Left ventricle myocardium superior (tissue), 1 donor: ENCODE measurements around the gene ALOX5. TPM values are rescaled to one million over a fixed set of nuclear protein-coding genes. Genes with fewer than 3 reads are reported as not detected.
A peak's percentile ranks its signal among the peaks of the same experiment; 100 is the strongest.
"Not testable (repeated sequence)": the region's sequence is repeated elsewhere in the genome, so short reads cannot be mapped to it uniquely, and the experiment has no call there.

ENCODE experiments used
- ATAC-seq: fragments of 200-7000 bp; cut with Tn5 transposase; one replicate; pipeline ENCODE4 v1.9.1; 2020; ENCODE audit warnings: mild to moderate bottlenecking, moderate library complexity
- DNase-seq: peaks from one replicate; pipeline ENCODE4 v3.0.0-alpha.2; 2020
- intact Hi-C: fragments of 100-400 bp; cut with micrococcal nuclease; formaldehyde crosslinking; loops from one replicate; pipeline ENCODE4 v1.11.0; 2022
- total RNA-seq: library from RNA; stranded (reverse); fragmentation: NEBNext Ultra II Directional; extraction: Animal tissue kit (Norgen Biotek cat#: 25700); gene quantifications from one replicate; pipeline ENCODE4 v1.2.1, GENCODE V29; 2021
- donor health status: DM: no; HTN: yes; CAD: no; lungs with severe emphysema.

ALOX5 gene
- total RNA-seq, 1 donor from 2014 or later, result 4.5 TPM

- DNase-seq, result no peak
- peak; percentile 23 for ATAC-seq
- intact Hi-C loops, result no loop called here
Measured at GRCh38 chr10:45395554-45395953, 21.5 kb downstream of the ALOX5 start.

GRCh38 chr10:45398595-45398994 is 24.6 kb downstream of the ALOX5 start:
- DNase-seq (no peak), ATAC-seq (no peak)
- intact Hi-C loops, result no loop called here

- ATAC-seq (no peak), DNase-seq (no peak)
- intact Hi-C loops, result no loop called here
Measured at GRCh38 chr10:45399113-45399512, 25.1 kb downstream of the ALOX5 start.

GRCh38 chr10:45403151-45403550 is 29.1 kb downstream of the ALOX5 start:
- intact Hi-C loops, result no loop called here
- DNase-seq (no peak), ATAC-seq (no peak)

GRCh38 chr10:45404087-45404769 is 30.2 kb downstream of the ALOX5 start:
- DNase-seq (no peak), ATAC-seq (peak; percentile 79)
- intact Hi-C loops, result no loop called here

GRCh38 chr10:45404770-45405120 is 30.7 kb downstream of the ALOX5 start:
- intact Hi-C loops, result no loop called here
- ATAC-seq (no peak), DNase-seq (no peak)

- DNase-seq, result no peak
Measured at GRCh38 chr10:45407542-45407941, 33.5 kb downstream of the ALOX5 start.

GRCh38 chr10:45408421-45409319 is 34.7 kb downstream of the ALOX5 start:
- no peak for DNase-seq
- intact Hi-C loops, result no loop called here

More at GRCh38 chr10:45407542-45407941, 33.5 kb downstream of the ALOX5 start:
- ATAC-seq, result no peak
- intact Hi-C loops, result no loop called here

GRCh38 chr10:45409347-45409746 is 35.3 kb downstream of the ALOX5 start:
- DNase-seq, ATAC-seq, intact Hi-C loops: not testable (repeated sequence)

More at GRCh38 chr10:45408421-45409319, 34.7 kb downstream of the ALOX5 start:
- ATAC-seq, result peak; percentile 71

- ATAC-seq, result no peak
- intact Hi-C loops, result no loop called here
- no peak for DNase-seq
Measured at GRCh38 chr10:45409782-45410181, 35.8 kb downstream of the ALOX5 start.

GRCh38 chr10:45410489-45410806 is 36.4 kb downstream of the ALOX5 start:
- DNase-seq, result no peak
- ATAC-seq, result no peak
- intact Hi-C loops, result no loop called here

GRCh38 chr10:45410807-45411606 is 37.0 kb downstream of the ALOX5 start:
- ATAC-seq (no peak), DNase-seq (no peak)

GRCh38 chr10:45411607-45411940 is 37.6 kb downstream of the ALOX5 start:
- ATAC-seq (no peak), DNase-seq (no peak)
- intact Hi-C loops, result no loop called here

More at GRCh38 chr10:45410807-45411606, 37.0 kb downstream of the ALOX5 start:
- intact Hi-C loops, result no loop called here

GRCh38 chr10:45415062-45415461 is 41.0 kb downstream of the ALOX5 start:
- DNase-seq, ATAC-seq, intact Hi-C loops: not testable (repeated sequence)

GRCh38 chr10:45416603-45417002 is 42.6 kb downstream of the ALOX5 start:
- DNase-seq, result no peak
- no peak for ATAC-seq
- intact Hi-C loops, result no loop called here

GRCh38 chr10:45417746-45418145 is 43.7 kb downstream of the ALOX5 start:
- intact Hi-C loops, result no loop called here
- DNase-seq, result no peak
- ATAC-seq, result no peak

GRCh38 chr10:45418417-45418848 is 44.4 kb downstream of the ALOX5 start:
- ATAC-seq (no peak), DNase-seq (no peak)
- intact Hi-C loops, result no loop called here

- DNase-seq (peak; percentile 82), ATAC-seq (peak; percentile 89)
- intact Hi-C loops, result no loop called here
Measured at GRCh38 chr10:45418849-45419675, 45.0 kb downstream of the ALOX5 start.

GRCh38 chr10:45419676-45420025 is 45.6 kb downstream of the ALOX5 start:
- ATAC-seq, result peak; percentile 44
- DNase-seq, result no peak
- intact Hi-C loops, result no loop called here
